H1 (cell line): ENCODE data around the gene CACNA2D3. TPM values are rescaled to one million over a fixed set of nuclear protein-coding genes. Genes with fewer than 3 reads are reported as not detected.

Experiments used
- CTCF ChIA-PET: fragments of 300-600 bp; sonication (Branson Sonifier 250); formaldehyde crosslinking; loops from one replicate; lab custom pipeline; 2021; ENCODE audit not compliant: partially characterized antibody; lab: Charles Lee
- POLR2A ChIA-PET: fragments of 300-600 bp; sonication (Branson Sonifier 250); formaldehyde crosslinking; loops from one replicate; lab custom pipeline; 2021; ENCODE audit warnings: inconsistent platforms; ENCODE audit not compliant: partially characterized antibody; lab: Charles Lee
- DNase-seq, 2 experiments: peaks; one replicate each; pipeline versions ENCODE4 v3.0.0 to v3.0.0-alpha.2; 2010 to 2022; ENCODE audit warnings: low spot score in 2 of 2, low read depth in 1 of 2, mixed read lengths in 1 of 2
- FAIRE-seq: peaks from 2 replicates; lab custom pipeline; 2011; peaks lifted over from hg19 to GRCh38; lab: Jason Lieb, UNC
- H2AFZ ChIP-seq: 2 replicates; pipeline ENCODE4 v1.8.1; 2012; ENCODE audit warnings: low read length, inconsistent platforms
- H2AK5ac ChIP-seq: 2 replicates; pipeline ENCODE4 v1.6.1; 2013; ENCODE audit warnings: low read depth, low read length
- H2BK120ac ChIP-seq: replicated peaks from 2 replicates; pipeline ENCODE3; 2013; ENCODE audit warnings: low read depth, low read length, inconsistent platforms
- H2BK12ac ChIP-seq: 2 replicates; pipeline ENCODE4 v1.6.1; 2013; ENCODE audit warnings: low read depth, low read length
- H2BK15ac ChIP-seq: 2 replicates; pipeline ENCODE4 v1.6.1; 2013; ENCODE audit warnings: low read length
- H2BK20ac ChIP-seq: 2 replicates; pipeline ENCODE4 v1.6.1; 2013; ENCODE audit warnings: low read length
- H2BK5ac ChIP-seq: 2 replicates; pipeline ENCODE4 v1.6.1; 2013; ENCODE audit warnings: low read depth, low read length
- H3K14ac ChIP-seq: 2 replicates; pipeline ENCODE4 v1.6.1; 2013; ENCODE audit warnings: inconsistent platforms; ENCODE audit not compliant: insufficient read length
- H3K18ac ChIP-seq: 2 replicates; pipeline ENCODE4 v1.6.1; 2013; ENCODE audit warnings: low read length; ENCODE audit errors: extremely low read depth
- H3K23ac ChIP-seq: 2 replicates; pipeline ENCODE4 v1.6.1; 2013; ENCODE audit warnings: inconsistent platforms; ENCODE audit not compliant: insufficient read length
- H3K23me2 ChIP-seq: 2 replicates; pipeline ENCODE4 v1.6.1; 2013; ENCODE audit warnings: low read depth, low read length
- H3K27ac ChIP-seq: 2 replicates; pipeline ENCODE4 v1.6.1; 2011; ENCODE audit warnings: low read depth, low read length, inconsistent platforms
- H3K27me3 ChIP-seq, 4 experiments: replicated peaks in 1 of 4; 1 replicate in 1 of 4; 2 replicates in 3 of 4; pipeline versions ENCODE4 v1.6.1 to v1.8.1; 2011 to 2013; ENCODE audit warnings: low read length in 3 of 4, mild to moderate bottlenecking in 3 of 4, inconsistent platforms in 2 of 4, mixed read lengths in 2 of 4, moderate library complexity in 1 of 4; ENCODE audit not compliant: control insufficient read depth in 3 of 4, insufficient read depth in 3 of 4; ENCODE audit errors: extremely low read depth in 1 of 4
- H3K36me3 ChIP-seq, 4 experiments: 2 replicates each; pipeline versions ENCODE4 v1.6.1 to v1.8.1; 2011 to 2013; ENCODE audit warnings: mild to moderate bottlenecking in 4 of 4, low read length in 3 of 4, moderate library complexity in 2 of 4, control low read depth in 1 of 4, inconsistent platforms in 1 of 4; ENCODE audit not compliant: insufficient read depth in 4 of 4, control insufficient read depth in 2 of 4
- H3K4ac ChIP-seq: replicated peaks from 2 replicates; pipeline ENCODE3; 2013; ENCODE audit warnings: low read length, low read depth, mixed read lengths, inconsistent platforms; ENCODE audit not compliant: insufficient read length
- H3K4me1 ChIP-seq, 4 experiments: replicated peaks in 1 of 4; 1 replicate in 1 of 4; 2 replicates in 3 of 4; pipeline versions ENCODE4 v1.6.1 to v1.8.1; 2011 to 2013; ENCODE audit warnings: low read length in 3 of 4, inconsistent platforms in 2 of 4, mixed read lengths in 1 of 4; ENCODE audit not compliant: insufficient read depth in 4 of 4, control insufficient read depth in 3 of 4
- H3K4me2 ChIP-seq, 2 experiments: 2 replicates each; pipeline versions ENCODE4 v1.6.1 to v1.8.1; 2011 to 2013; ENCODE audit warnings: low read depth in 2 of 2, low read length in 2 of 2, control low read depth in 1 of 2, inconsistent platforms in 1 of 2, mild to moderate bottlenecking in 1 of 2; ENCODE audit not compliant: insufficient read depth in 1 of 2
- H3K4me3 ChIP-seq, 4 experiments: fragments of 200-600, 300-600 bp in 1 of 4; sonication (generic), shearing (Covaris generic), sonication (Bioruptor Twin) in 1 of 4; 2 replicates each; pipeline versions ENCODE4 v1.5.1 to v1.8.1; 2011 to 2016; ENCODE audit warnings: low read length in 4 of 4, low read depth in 3 of 4, control low read depth in 2 of 4, inconsistent platforms in 2 of 4, mild to moderate bottlenecking in 2 of 4, mixed read lengths in 1 of 4, moderate library complexity in 1 of 4; ENCODE audit not compliant: insufficient read depth in 2 of 4; ENCODE audit errors: extremely low read depth in 1 of 4
- H3K56ac ChIP-seq: replicated peaks from 2 replicates; pipeline ENCODE3; 2013; ENCODE audit warnings: low read depth, mild to moderate bottlenecking, mixed read lengths, low read length, inconsistent platforms; ENCODE audit not compliant: insufficient read length
- H3K79me1 ChIP-seq: 2 replicates; pipeline ENCODE4 v1.6.1; 2013; ENCODE audit warnings: low read depth, low read length, control low read depth
- H3K79me2 ChIP-seq, 2 experiments: 2 replicates each; pipeline versions ENCODE4 v1.6.1 to v1.8.1; 2012 to 2013; ENCODE audit warnings: low read length in 2 of 2, mild to moderate bottlenecking in 2 of 2, inconsistent platforms in 1 of 2; ENCODE audit not compliant: insufficient read depth in 2 of 2, control insufficient read depth in 1 of 2
- H3K9ac ChIP-seq, 4 experiments: replicated peaks in 1 of 4; 1 replicate in 1 of 4; 2 replicates in 3 of 4; pipeline versions ENCODE4 v1.6.1 to v1.8.1; 2011 to 2013; ENCODE audit warnings: low read depth in 3 of 4, low read length in 3 of 4, control low read depth in 2 of 4, mild to moderate bottlenecking in 2 of 4, moderate library complexity in 2 of 4, inconsistent platforms in 1 of 4; ENCODE audit errors: extremely low read depth in 1 of 4
- H3K9me3 ChIP-seq, 2 experiments: 2 replicates each; pipeline versions ENCODE4 v1.6.1 to v1.8.1; 2012 to 2013; ENCODE audit warnings: mild to moderate bottlenecking in 2 of 2, moderate library complexity in 2 of 2, control low read depth in 1 of 2, inconsistent platforms in 1 of 2, low read depth in 1 of 2, low read length in 1 of 2, mixed read lengths in 1 of 2; ENCODE audit not compliant: insufficient read depth in 2 of 2
- H4K20me1 ChIP-seq, 2 experiments: replicated peaks in 1 of 2; 2 replicates each; pipeline versions ENCODE3 to v1.8.1; 2011 to 2013; ENCODE audit warnings: inconsistent platforms in 2 of 2, low read length in 2 of 2, mild to moderate bottlenecking in 1 of 2; ENCODE audit not compliant: insufficient read depth in 2 of 2, control insufficient read depth in 1 of 2
- H4K5ac ChIP-seq: 2 replicates; pipeline ENCODE4 v1.6.1; 2013; ENCODE audit warnings: low read length, low read depth, mixed read lengths, inconsistent platforms; ENCODE audit not compliant: insufficient read length
- H4K8ac ChIP-seq: 2 replicates; pipeline ENCODE4 v1.8.0; 2013; ENCODE audit warnings: mild to moderate bottlenecking, moderate library complexity, low read length, inconsistent platforms; ENCODE audit not compliant: insufficient read depth; ENCODE audit errors: extremely low read depth
- H4K91ac ChIP-seq: replicated peaks from 2 replicates; pipeline ENCODE3; 2013; ENCODE audit warnings: low read length, mixed read lengths, inconsistent platforms; ENCODE audit not compliant: insufficient read length
- CHD2 ChIP-seq: IDR thresholded peaks from 2 replicates; pipeline ENCODE4 v1.6.1; 2012; ENCODE audit warnings: low read length, improper control_type of control experiment
- E2F6 ChIP-seq: IDR thresholded peaks from 2 replicates; pipeline ENCODE4 v1.6.1; 2012; ENCODE audit warnings: inconsistent platforms
- EGR1 ChIP-seq: IDR thresholded peaks from 2 replicates; pipeline ENCODE4 v1.6.1; 2011; ENCODE audit warnings: low read depth, low read length, borderline replicate concordance
- MAX ChIP-seq: IDR thresholded peaks from 2 replicates; pipeline ENCODE4 v1.6.1; 2012; ENCODE audit warnings: inconsistent platforms
- POLR2AphosphoS5 ChIP-seq: IDR thresholded peaks from 2 replicates; pipeline ENCODE4 v1.6.1; 2011; ENCODE audit warnings: low read depth, low read length
- SIN3A ChIP-seq, 2 experiments: IDR thresholded peaks in 1 of 2; conservative IDR thresholded peaks in 1 of 2; 2 replicates each; pipeline ENCODE4 v1.6.1; 2011 to 2012; ENCODE audit warnings: low read length in 2 of 2, improper control_type of control experiment in 1 of 2, low read depth in 1 of 2, mild to moderate bottlenecking in 1 of 2
- SRF ChIP-seq: IDR thresholded peaks from 2 replicates; pipeline ENCODE4 v1.6.1; 2011; ENCODE audit warnings: mild to moderate bottlenecking, low read depth, low read length, moderate library complexity
- WGBS, 2 experiments: shearing (Covaris generic) in 1 of 2; methylation state at CpG; one replicate each; pipeline versions ENCODE4 v1.1.6 to v1.1.7; 2013 to 2015; ENCODE audit warnings: low lambda C conversion rate in 2 of 2, mixed read lengths in 2 of 2, inconsistent platforms in 1 of 2, low coverage in 1 of 2, missing lambda C conversion rate in 1 of 2; ENCODE audit not compliant: insufficient replicate concordance in 2 of 2, insufficient coverage in 1 of 2, insufficient read length in 1 of 2; ENCODE audit errors: extremely low coverage in 1 of 2, missing lambda C conversion rate in 1 of 2; 5-methylcytosine and 5-hydroxymethylcytosine counted together
- polyA plus RNA-seq, 7 experiments: library from polyadenylated mRNA; depleted of rRNA in 3 of 7; stranded (reverse) in 5 of 7; unstranded in 2 of 7; fragments of >200 nt in 5 of 7; fragments of 200-250 nt in 2 of 7; gene quantifications; 1 replicate in 5 of 7; 2 replicates in 1 of 7; 4 replicates in 1 of 7; pipeline versions ENCODE4 v1.2.1 to v1.2.3, GENCODE V29; 2011 to 2013; ENCODE audit warnings: missing spikeins in 2 of 7, mixed read lengths in 2 of 7
- total RNA-seq: library from RNA; stranded (reverse); fragmentation: NEBNext Ultra II Directional; extraction: Animal tissue kit (Norgen Biotek cat#: 25700); gene quantifications from 2 replicates; pipeline ENCODE4 v1.2.1, GENCODE V29; 2021

Gene CACNA2D3
- total and polyA plus RNA-seq, 2 of the 8 experiments (the other 6 are each of a cell fraction or from before 2014, with no cell fraction given) = 1.5 to 1.8 TPM

GRCh38 chr3:54744291-54744690 lies 621.9 kb downstream of the CACNA2D3 start:
- TF ChIP-seq EGR1 = no peak
- no peak for TF ChIP-seq SIN3A (conservative IDR thresholded peaks at IDR 0.05 in 1 of 2, IDR thresholded peaks at IDR 0.05 in 1 of 2; ENCODE audit: low read depth in 1 of 2, low read length in 2 of 2)
- TF ChIP-seq POLR2AphosphoS5 = no peak
- no peak for TF ChIP-seq SRF
- TF ChIP-seq CHD2 = no peak
- TF ChIP-seq MAX = no peak
- TF ChIP-seq E2F6 = no peak
- H3K36me3 ChIP-seq = no peaks in the 10 kb centered on the region

More at GRCh38 chr3:54744291-54744690, 621.9 kb downstream of the CACNA2D3 start:
- H3K14ac ChIP-seq = no peak overlapping the region
- no peak overlapping the region for H4K91ac ChIP-seq
- H3K23ac ChIP-seq = no peak overlapping the region
- POLR2A ChIA-PET = no interaction called here
- H2AK5ac ChIP-seq = no peak overlapping the region
- no peak overlapping the region for H2AFZ ChIP-seq
- no peaks in the 10 kb centered on the region for H3K4me1 ChIP-seq
- no peak overlapping the region for H4K8ac ChIP-seq
- no peak overlapping the region for H3K18ac ChIP-seq
- CTCF ChIA-PET = interaction anchor here (1.3 to 1.6 kb wide), 3 partner anchors 17 to 255 kb away, joined by 3 to 5 read pairs (median 4); no protein-coding TSS in a partner anchor
- DNase-seq = no peak
- H2BK120ac ChIP-seq = no peak overlapping the region
- no peak overlapping the region for H3K56ac ChIP-seq
- H2BK5ac ChIP-seq = no peak overlapping the region
- H3K79me1 ChIP-seq = no peaks in the 10 kb centered on the region
- no peak overlapping the region for H3K27ac ChIP-seq
- no peaks in the 10 kb centered on the region for H3K27me3 ChIP-seq
- no peak overlapping the region for H2BK15ac ChIP-seq
- H3K4me2 ChIP-seq = no peak overlapping the region
- no peak overlapping the region for H3K9ac ChIP-seq
- no peak for FAIRE-seq
- no peak overlapping the region for H2BK20ac ChIP-seq
- H2BK12ac ChIP-seq = no peak overlapping the region
- no peaks in the 10 kb centered on the region for H3K9me3 ChIP-seq
- WGBS, 2 experiments = 91% methylated on average over 1 of the region's 1 CpG; no CpG with 5 or more reads in 1 of the 2 experiments
- no peak overlapping the region for H3K4me3 ChIP-seq
- no peaks in the 10 kb centered on the region for H3K79me2 ChIP-seq
- H4K20me1 ChIP-seq = no peaks in the 10 kb centered on the region
- H3K4ac ChIP-seq = no peak overlapping the region
- no peak overlapping the region for H4K5ac ChIP-seq
- H3K23me2 ChIP-seq = peaks cover 1% of the 10 kb centered on the region; the same call in 1 of the 2 replicates
